ENCODE data around the gene GSN.

GRCh38 chr9:121279776-121280388 lies 11.9 kb downstream of the GSN start:
- TF ChIP-seq CTCF (conservative IDR thresholded peaks at IDR 0.05) (no peak), ZFX (IDR thresholded peaks at IDR 0.05) (no peak)

All from C4-2B (cell line).